Kidney (tissue), 14 donors: ENCODE measurements around the gene AFF4. TPM values are rescaled to one million over a fixed set of nuclear protein-coding genes. Genes with fewer than 3 reads are reported as not detected.

ENCODE experiments used
- DNase-seq, 5 donors: peaks; one replicate each; pipeline ENCODE4 v3.0.0-alpha.2; 2013 to 2020
- FAIRE-seq: peaks from 2 replicates; lab custom pipeline; 2012; peaks lifted over from hg19 to GRCh38; lab: Jason Lieb, UNC
- H3K27ac ChIP-seq, 2 donors: one replicate each; pipeline ENCODE4 v1.7.0; 2013; ENCODE audit warnings: low read depth in 2 of 2, low read length in 2 of 2, inconsistent platforms in 1 of 2
- H3K27me3 ChIP-seq: one replicate; pipeline ENCODE4 v1.7.1; 2013; ENCODE audit warnings: low read length, inconsistent platforms; ENCODE audit not compliant: control insufficient read depth, insufficient read depth
- H3K36me3 ChIP-seq, 3 donors: one replicate each; pipeline versions ENCODE4 v1.7.0 to v1.7.1; 2013; ENCODE audit warnings: low read length in 3 of 3, control low read depth in 1 of 3, inconsistent platforms in 1 of 3; ENCODE audit not compliant: insufficient read depth in 3 of 3, control insufficient read depth in 2 of 3
- H3K4me1 ChIP-seq, 3 donors: one replicate each; pipeline versions ENCODE4 v1.7.0 to v1.7.1; 2013; ENCODE audit warnings: low read length in 3 of 3, inconsistent platforms in 1 of 3, low read depth in 1 of 3; ENCODE audit not compliant: control insufficient read depth in 2 of 3, insufficient read depth in 2 of 3
- H3K4me3 ChIP-seq, 3 donors: one replicate each; pipeline versions ENCODE4 v1.7.0 to v1.8.1; 2013; ENCODE audit warnings: low read length in 3 of 3, control low read depth in 1 of 3, inconsistent platforms in 1 of 3
- H3K9ac ChIP-seq, 3 donors: one replicate each; pipeline versions ENCODE4 v1.7.0 to v1.7.1; 2013; ENCODE audit warnings: low read length in 3 of 3, control low read depth in 1 of 3, inconsistent platforms in 1 of 3
- H3K9me3 ChIP-seq, 3 donors: one replicate each; pipeline versions ENCODE4 v1.7.0 to v1.7.1; 2013; ENCODE audit warnings: low read length in 3 of 3, control low read depth in 1 of 3, inconsistent platforms in 1 of 3; ENCODE audit not compliant: control insufficient read depth in 2 of 3, insufficient read depth in 1 of 3
- CTCF ChIP-seq: IDR thresholded peaks from 3 replicates; pipeline ENCODE4 v1.5.1; 2012; ENCODE audit warnings: mild to moderate bottlenecking, moderate library complexity, borderline replicate concordance; ENCODE audit not compliant: insufficient read depth; ENCODE audit errors: extremely low read depth
- intact Hi-C: fragments of 100-400 bp; cut with DNase I; formaldehyde crosslinking; loops from one replicate; pipeline ENCODE4 v1.11.1; 2022
- polyA plus RNA-seq: library from polyadenylated mRNA; stranded (reverse); fragments of 350-450 nt; fragmentation: Illumina TruSeq; extraction: RNeasy Lipid Tissue Mini Kit (QIAGEN cat#74804); gene quantifications from one replicate; pipeline ENCODE4 v1.2.3, GENCODE V29; 2014; ENCODE audit warnings: low read depth, low replicate concordance; ENCODE audit not compliant: insufficient read depth
- total RNA-seq: library from RNA; stranded (reverse); fragmentation: NEBNext Ultra II Directional; extraction: Animal tissue kit (Norgen Biotek cat#: 25700); gene quantifications from one replicate; pipeline ENCODE4 v1.2.1, GENCODE V29; 2021
- donor health status: control.
- donor health status: control.
- donor health status: control.
- donor health status: control.
- donor health status: control.
- donor health status: DM: yes; HTN: yes; CAD: no.
- donor health status: Normal renal cell carcinoma (clear cell type).

The AFF4 gene
- total and polyA plus RNA-seq, 2 donors from 2014 or later: 8.8 to 83.7 TPM

GRCh38 chr5:132837868-132838267, 125.6 kb downstream of the AFF4 start:
- FAIRE-seq (no peak), DNase-seq (no peak)
- H3K27me3 ChIP-seq: no peaks in the 10 kb centered on the region

GRCh38 chr5:132836852-132837251, 126.6 kb downstream of the AFF4 start:
- H3K9ac ChIP-seq: no peak overlapping the region
- H3K4me3 ChIP-seq: no peak overlapping the region
- no peaks in the 10 kb centered on the region for H3K27me3 ChIP-seq
- no peaks in the 10 kb centered on the region for H3K9me3 ChIP-seq
- no peak for TF ChIP-seq CTCF
- FAIRE-seq: no peak
- peaks cover 0 to 5% (median 2%) of the 10 kb centered on the region in 3 donors for H3K4me1 ChIP-seq
- H3K27ac ChIP-seq: no peak overlapping the region
- DNase-seq: no peak
- no peaks in the 10 kb centered on the region for H3K36me3 ChIP-seq
- intact Hi-C loops: no loop called here

More at GRCh38 chr5:132837868-132838267, 125.6 kb downstream of the AFF4 start:
- Histone ChIP-seq H3K9ac (no peak overlapping the region), H3K9me3 (no peaks in the 10 kb centered on the region), H3K27ac (no peak overlapping the region), H3K4me3 (no peak overlapping the region), H3K4me1 (peaks cover 0 to 5% (median 2%) of the 10 kb centered on the region in 3 donors), H3K36me3 (no peaks in the 10 kb centered on the region)
- intact Hi-C loops: no loop called here
- TF ChIP-seq CTCF: no peak

GRCh38 chr5:132834057-132834456, 129.4 kb downstream of the AFF4 start:
- no peaks in the 10 kb centered on the region for H3K36me3 ChIP-seq
- intact Hi-C loops: no loop called here
- no peak overlapping the region for H3K27ac ChIP-seq
- H3K4me3 ChIP-seq: no peak overlapping the region
- H3K9ac ChIP-seq: no peak overlapping the region
- DNase-seq (no peak), FAIRE-seq (no peak)
- no peaks in the 10 kb centered on the region for H3K9me3 ChIP-seq
- no peak for TF ChIP-seq CTCF
- H3K4me1 ChIP-seq: peaks cover 0 to 10% (median 5%) of the 10 kb centered on the region in 3 donors
- H3K27me3 ChIP-seq: peaks cover 2% of the 10 kb centered on the region

GRCh38 chr5:132832612-132833011, 130.8 kb downstream of the AFF4 start:
- Histone ChIP-seq H3K27me3 (peaks cover 2% of the 10 kb centered on the region), H3K4me3 (no peak overlapping the region), H3K4me1 (peaks cover 0 to 10% (median 5%) of the 10 kb centered on the region in 3 donors), H3K27ac (no peak overlapping the region), H3K9me3 (no peaks in the 10 kb centered on the region), H3K9ac (no peak overlapping the region), H3K36me3 (no peaks in the 10 kb centered on the region)
- FAIRE-seq: no peak
- intact Hi-C loops: no loop called here
- no peak for TF ChIP-seq CTCF
- no peak for DNase-seq
